OCI-LY1 (cell line): ENCODE measurements around the gene TBC1D4.

Experiments used
- H2AFZ ChIP-seq: fragments of 200-600 bp; sonication (generic), shearing (Covaris generic); 2 replicates; pipeline ENCODE4 v1.6.0; 2014; ENCODE audit warnings: antibody characterized with exemption, mild to moderate bottlenecking, low read length
- H3F3A ChIP-seq: fragments of 200-600 bp; sonication (generic), shearing (Covaris generic); 2 replicates; pipeline ENCODE4 v1.6.0; 2014; ENCODE audit warnings: mild to moderate bottlenecking, antibody characterized with exemption, low read length, moderate library complexity; ENCODE audit not compliant: insufficient read depth
- H3K27ac ChIP-seq: fragments of 200-600 bp; sonication (generic); 2 replicates; pipeline ENCODE4 v1.5.1; 2014; ENCODE audit warnings: low read length, mixed run types, mild to moderate bottlenecking, low read depth; ENCODE audit not compliant: poor library complexity, severe bottlenecking
- H3K27me3 ChIP-seq: fragments of 200-600 bp; sonication (generic); 2 replicates; pipeline ENCODE4 v1.6.0; 2014; ENCODE audit warnings: antibody characterized with exemption, mild to moderate bottlenecking, low read length, moderate library complexity; ENCODE audit not compliant: insufficient read depth
- H3K36me3 ChIP-seq: fragments of 200-600 bp; sonication (generic); 2 replicates; pipeline ENCODE4 v1.6.1; 2014; ENCODE audit warnings: mild to moderate bottlenecking, antibody characterized with exemption, low read length, moderate library complexity, mixed read lengths; ENCODE audit not compliant: insufficient read depth
- H3K4me1 ChIP-seq: fragments of 200-600 bp; sonication (generic); 2 replicates; pipeline ENCODE4 v1.5.1; 2014; ENCODE audit warnings: mild to moderate bottlenecking, low read length, moderate library complexity; ENCODE audit not compliant: insufficient read depth, severe bottlenecking
- H3K4me2 ChIP-seq: fragments of 200-600 bp; sonication (generic), shearing (Covaris generic); 2 replicates; pipeline ENCODE4 v1.6.1; 2014; ENCODE audit warnings: low read length
- H3K4me3 ChIP-seq: fragments of 200-600 bp; sonication (generic); 2 replicates; pipeline ENCODE4 v1.5.1; 2014; ENCODE audit warnings: low read length, low read depth, mild to moderate bottlenecking, mixed read lengths; ENCODE audit not compliant: poor library complexity, severe bottlenecking
- H3K79me2 ChIP-seq: fragments of 200-600 bp; shearing (Covaris generic); 2 replicates; pipeline ENCODE4 v1.6.1; 2016; ENCODE audit warnings: mixed run types, low read length, mixed read lengths; ENCODE audit not compliant: insufficient read depth
- H3K9ac ChIP-seq: fragments of 200-600 bp; sonication (generic), shearing (Covaris generic); 2 replicates; pipeline ENCODE4 v1.6.1; 2014; ENCODE audit warnings: mild to moderate bottlenecking, low read length, mixed read lengths
- H3K9me2 ChIP-seq: fragments of 200-600 bp; sonication (generic), shearing (Covaris generic); 2 replicates; pipeline ENCODE4 v1.6.1; 2014; ENCODE audit warnings: low read depth, mild to moderate bottlenecking, low read length, mixed read lengths
- H3K9me3 ChIP-seq: fragments of 200-600 bp; shearing (Covaris generic); 2 replicates; pipeline ENCODE4 v1.6.1; 2014; ENCODE audit warnings: low read length, mixed read lengths
- H4K20me1 ChIP-seq: fragments of 200-600 bp; sonication (generic), shearing (Covaris generic); 2 replicates; pipeline ENCODE4 v1.6.0; 2016; ENCODE audit warnings: mild to moderate bottlenecking, low read length; ENCODE audit not compliant: insufficient read depth
- CTCF ChIP-seq: fragments of 200-600 bp; sonication (generic), shearing (Covaris generic); IDR thresholded peaks from 2 replicates; pipeline ENCODE4 v1.5.1; 2017; ENCODE audit warnings: mild to moderate bottlenecking, antibody characterized with exemption, low read length, moderate library complexity, mixed read lengths
- EZH2 ChIP-seq: fragments of 200-600 bp; sonication (generic), shearing (Covaris generic); IDR thresholded peaks from 2 replicates; pipeline ENCODE4 v1.8.0; 2017; ENCODE audit warnings: borderline replicate concordance, mixed run types, mild to moderate bottlenecking, antibody characterized with exemption, low read length, moderate library complexity, mixed read lengths

TBC1D4 gene

GRCh38 chr13:75446874-75447273 lies 35.1 kb downstream of the TBC1D4 start:
- Histone ChIP-seq H3K27me3 (no peaks in the 10 kb centered on the region), H3F3A (no peaks in the 10 kb centered on the region), H4K20me1 (no peaks in the 10 kb centered on the region), H3K4me2 (no peak overlapping the region), H3K79me2 (no peaks in the 10 kb centered on the region), H3K27ac (no peak overlapping the region), H3K9ac (no peak overlapping the region), H3K36me3 (no peaks in the 10 kb centered on the region), H3K4me3 (no peak overlapping the region), H3K9me3 (no peaks in the 10 kb centered on the region), H3K9me2 (no peaks in the 10 kb centered on the region), H3K4me1 (no peaks in the 10 kb centered on the region), H2AFZ (no peak overlapping the region)
- TF ChIP-seq CTCF (no peak), EZH2 (no peak)

DNA sequence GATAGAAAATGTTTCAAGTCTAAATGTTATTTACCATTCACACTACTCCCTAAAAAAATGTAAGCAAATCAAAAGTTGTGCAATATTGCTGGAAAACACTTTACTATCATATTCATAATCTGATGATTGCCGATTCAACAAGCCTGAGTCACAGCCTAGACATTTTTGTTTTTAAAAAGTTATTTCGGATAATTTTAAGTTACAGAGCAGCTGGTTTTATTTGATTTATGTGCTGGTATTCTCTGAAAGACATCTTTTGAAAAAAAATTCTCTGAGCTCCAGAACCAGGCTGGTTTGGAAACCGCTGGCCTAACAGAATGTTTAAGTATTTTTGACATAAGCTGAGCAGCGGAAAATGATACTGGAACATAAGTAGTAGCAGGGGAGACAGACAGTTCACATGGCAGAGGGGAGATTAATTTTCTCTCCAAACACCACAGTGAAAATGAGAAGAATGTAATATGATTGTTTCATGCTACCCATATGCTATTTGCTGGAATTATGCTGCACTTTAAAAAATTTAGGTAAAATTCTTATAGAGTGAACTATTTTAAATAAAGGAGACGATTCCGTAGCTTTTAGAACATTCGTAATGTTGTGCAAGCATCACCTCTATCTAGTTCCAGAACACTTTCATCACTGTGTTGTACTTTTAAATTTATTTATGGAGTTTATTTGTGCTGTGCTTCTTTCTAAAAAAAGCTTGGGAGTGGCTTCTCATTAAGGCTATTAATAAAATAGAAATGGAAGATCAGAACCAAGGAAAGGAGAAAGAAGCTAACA lies 36.1 kb downstream of the TBC1D4 start:
- Histone ChIP-seq H3K9ac (no peak overlapping the region), H3K36me3 (no peaks in the 10 kb centered on the region), H3K4me1 (no peaks in the 10 kb centered on the region), H3K27me3 (no peaks in the 10 kb centered on the region), H3K9me2 (no peaks in the 10 kb centered on the region), H3K27ac (no peak overlapping the region), H3F3A (no peaks in the 10 kb centered on the region), H4K20me1 (no peaks in the 10 kb centered on the region), H3K79me2 (no peaks in the 10 kb centered on the region), H3K4me3 (no peak overlapping the region), H2AFZ (no peak overlapping the region), H3K4me2 (no peak overlapping the region), H3K9me3 (no peaks in the 10 kb centered on the region)
- no peak for TF ChIP-seq EZH2
- TF ChIP-seq CTCF = no peak

- Histone ChIP-seq H3F3A (no peaks in the 10 kb centered on the region), H3K79me2 (no peaks in the 10 kb centered on the region), H4K20me1 (no peaks in the 10 kb centered on the region), H3K9me2 (no peaks in the 10 kb centered on the region), H3K27me3 (no peaks in the 10 kb centered on the region), H3K9me3 (no peaks in the 10 kb centered on the region), H3K36me3 (no peaks in the 10 kb centered on the region), H3K9ac (no peak overlapping the region), H3K4me2 (no peak overlapping the region), H2AFZ (no peak overlapping the region), H3K4me1 (no peaks in the 10 kb centered on the region), H3K4me3 (no peak overlapping the region), H3K27ac (no peak overlapping the region)
- no peak for TF ChIP-seq CTCF
Observed at GRCh38 chr13:75444016-75444415, 38.0 kb downstream of the TBC1D4 start.
